ENCODE results near the gene CRY2.

- TF ChIP-seq CTCF (conservative IDR thresholded peaks at IDR 0.05 in 1 of 2, IDR thresholded peaks at IDR 0.05 in 1 of 2; ENCODE audit: extremely low read depth in 1 of 2, insufficient read depth in 1 of 2, low read depth in 1 of 2, low read length in 2 of 2) (no peak), EZH2 (IDR thresholded peaks at IDR 0.05; ENCODE audit: borderline replicate concordance, low read length) (no peak)
Measured at GRCh38 chr11:45927332-45927683, 80.0 kb downstream of the CRY2 start.
